Measurements from ENCODE around the gene MYO5A.
"Not testable (repeated sequence)": the region's sequence is repeated elsewhere in the genome, so short reads cannot be mapped to it uniquely, and the experiment has no call there.

Gene MYO5A

GRCh38 chr15:52509500-52510245 is 19.0 kb downstream of the MYO5A start:
- in situ Hi-C loops (cut with MboI; ENCODE audit: low sequenced_read_pairs) = no loop called here

GRCh38 chr15:52506549-52506948 is 22.1 kb downstream of the MYO5A start:
- in situ Hi-C loops (cut with MboI; ENCODE audit: low sequenced_read_pairs) = no loop called here

GRCh38 chr15:52505151-52505550 is 23.5 kb downstream of the MYO5A start:
- in situ Hi-C loops (cut with MboI; ENCODE audit: low sequenced_read_pairs) = no loop called here

DNA sequence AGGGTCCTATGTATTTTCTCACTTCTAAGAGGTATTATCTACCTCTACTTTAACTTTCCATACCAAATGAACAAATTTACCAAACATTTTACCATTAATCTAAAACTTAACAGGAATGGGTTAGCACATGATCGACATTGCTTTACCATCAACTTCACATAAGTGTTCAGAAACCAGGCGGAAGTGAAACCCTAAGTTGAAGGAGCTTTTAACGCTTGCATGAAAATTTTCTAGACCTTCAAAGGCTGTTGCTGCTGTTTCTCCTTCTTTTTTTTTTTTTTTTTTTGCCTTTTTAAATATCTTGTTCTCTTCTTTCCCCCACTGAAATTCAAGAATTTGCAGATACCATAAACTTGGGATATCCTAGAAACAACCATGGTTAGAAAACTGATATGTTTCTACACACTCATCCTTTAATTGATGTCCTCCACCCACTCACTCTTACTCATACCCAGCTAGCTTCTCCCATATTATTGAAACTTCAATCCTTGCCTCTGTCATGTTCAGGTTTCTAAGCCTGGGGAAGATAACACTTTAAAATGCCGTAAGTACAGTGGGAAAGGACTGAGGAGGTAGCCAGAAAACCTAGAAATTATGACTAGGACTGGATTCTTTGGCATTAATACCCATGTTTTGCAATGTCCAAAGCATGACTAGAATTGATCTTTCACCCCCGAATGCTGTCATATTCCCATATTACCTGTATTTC is 24.7 kb downstream of the MYO5A start:
- in situ Hi-C loops (cut with MboI; ENCODE audit: low sequenced_read_pairs) = no loop called here

DNA sequence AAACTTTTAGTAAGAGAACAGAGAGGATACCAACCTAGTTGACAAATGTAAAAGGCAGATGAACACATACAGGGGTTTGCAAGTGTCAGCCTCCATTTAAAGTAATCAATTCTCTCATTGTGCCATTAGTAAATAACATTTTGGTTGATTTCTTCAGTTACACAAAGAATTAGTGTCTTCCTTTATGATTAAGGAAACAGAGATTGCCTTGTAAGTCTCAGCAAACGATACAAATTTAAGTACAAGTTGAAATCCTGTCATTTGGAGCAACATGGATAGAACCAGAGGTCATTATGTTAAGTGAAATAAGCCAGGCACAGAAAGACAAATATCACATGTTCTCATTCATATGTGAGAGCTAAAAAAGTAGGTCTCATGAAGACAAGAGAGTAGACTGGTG is 26.1 kb downstream of the MYO5A start:
- in situ Hi-C loops (cut with MboI; ENCODE audit: low sequenced_read_pairs) = no loop called here

- in situ Hi-C loops (cut with MboI; ENCODE audit: low sequenced_read_pairs) = no loop called here
Measured at GRCh38 chr15:52499506-52499905, 29.2 kb downstream of the MYO5A start.

- in situ Hi-C loops (cut with MboI; ENCODE audit: low sequenced_read_pairs) = no loop called here
Measured at GRCh38 chr15:52498706-52499105, 30.0 kb downstream of the MYO5A start.

GRCh38 chr15:52496776-52497470 is 31.8 kb downstream of the MYO5A start:
- in situ Hi-C loops (cut with MboI; ENCODE audit: low sequenced_read_pairs) = no loop called here

- in situ Hi-C loops (cut with MboI; ENCODE audit: low sequenced_read_pairs) = no loop called here
Measured at GRCh38 chr15:52496175-52496574, 32.5 kb downstream of the MYO5A start.

DNA sequence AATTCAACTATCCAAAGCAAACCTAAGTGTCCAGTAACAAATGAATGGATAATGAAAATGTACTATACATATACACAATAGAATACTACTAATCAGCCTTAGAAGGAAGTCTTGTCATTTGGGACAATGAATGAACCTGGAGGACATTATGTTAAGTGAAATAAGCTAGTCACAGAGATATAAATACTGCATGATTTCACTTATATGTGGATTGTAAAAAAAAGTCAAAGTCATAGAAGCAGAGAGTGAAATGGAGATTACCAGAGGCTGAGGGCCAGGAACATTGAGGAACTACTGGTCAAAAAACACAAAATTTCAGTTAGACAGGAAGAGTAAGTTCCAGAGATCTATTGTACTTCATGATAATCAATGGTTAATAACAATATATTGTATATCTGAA is 33.6 kb downstream of the MYO5A start:
- in situ Hi-C loops (cut with MboI; ENCODE audit: low sequenced_read_pairs) = no loop called here

GRCh38 chr15:52493968-52494367 is 34.7 kb downstream of the MYO5A start:
- in situ Hi-C loops (cut with MboI; ENCODE audit: low sequenced_read_pairs) = no loop called here

GRCh38 chr15:52492132-52492531 is 36.5 kb downstream of the MYO5A start:
- in situ Hi-C loops (cut with MboI; ENCODE audit: low sequenced_read_pairs) = no loop called here

DNA sequence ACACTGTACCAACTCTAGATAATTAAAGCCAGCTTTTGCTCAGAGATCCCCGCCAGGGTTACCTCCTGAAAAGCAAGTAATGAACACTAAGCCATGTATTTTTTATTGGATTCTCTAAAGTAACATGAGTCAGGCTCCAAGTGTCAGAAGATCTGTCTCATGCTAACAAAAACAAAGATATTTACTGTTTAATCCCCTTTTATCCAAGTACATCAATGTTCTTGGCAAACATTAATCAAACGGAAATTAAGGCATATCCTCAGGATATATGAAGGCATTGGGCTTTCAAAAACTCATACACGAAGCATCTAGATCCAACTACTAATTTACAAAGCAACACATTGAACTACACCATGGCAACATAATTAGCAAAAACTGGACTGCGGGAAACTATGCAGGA is 37.2 kb downstream of the MYO5A start:
- in situ Hi-C loops (cut with MboI; ENCODE audit: low sequenced_read_pairs) = no loop called here

DNA sequence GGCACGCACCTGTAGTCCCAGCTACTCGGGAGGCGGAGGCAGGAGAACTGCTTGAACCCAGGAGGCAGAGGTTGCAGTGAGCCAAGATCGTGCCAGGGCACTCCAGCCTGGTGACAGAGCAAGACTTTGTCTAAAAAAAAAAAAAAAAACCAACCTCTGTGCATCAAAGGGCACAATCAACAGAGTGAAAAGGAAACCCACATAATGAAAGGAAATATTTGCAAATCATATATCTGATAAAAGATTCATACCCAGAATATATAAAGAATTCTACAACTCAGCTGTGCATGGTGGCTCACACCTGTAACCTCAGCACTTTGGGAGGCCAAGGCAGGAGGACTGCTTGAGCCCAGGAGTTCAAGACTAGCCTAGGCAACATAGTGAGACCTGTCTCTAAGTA is 39.2 kb downstream of the MYO5A start:
- in situ Hi-C loops (cut with MboI; ENCODE audit: low sequenced_read_pairs) = not testable (repeated sequence)

- in situ Hi-C loops (cut with MboI; ENCODE audit: low sequenced_read_pairs) = no loop called here
Measured at GRCh38 chr15:52488830-52489229, 39.9 kb downstream of the MYO5A start.

DNA sequence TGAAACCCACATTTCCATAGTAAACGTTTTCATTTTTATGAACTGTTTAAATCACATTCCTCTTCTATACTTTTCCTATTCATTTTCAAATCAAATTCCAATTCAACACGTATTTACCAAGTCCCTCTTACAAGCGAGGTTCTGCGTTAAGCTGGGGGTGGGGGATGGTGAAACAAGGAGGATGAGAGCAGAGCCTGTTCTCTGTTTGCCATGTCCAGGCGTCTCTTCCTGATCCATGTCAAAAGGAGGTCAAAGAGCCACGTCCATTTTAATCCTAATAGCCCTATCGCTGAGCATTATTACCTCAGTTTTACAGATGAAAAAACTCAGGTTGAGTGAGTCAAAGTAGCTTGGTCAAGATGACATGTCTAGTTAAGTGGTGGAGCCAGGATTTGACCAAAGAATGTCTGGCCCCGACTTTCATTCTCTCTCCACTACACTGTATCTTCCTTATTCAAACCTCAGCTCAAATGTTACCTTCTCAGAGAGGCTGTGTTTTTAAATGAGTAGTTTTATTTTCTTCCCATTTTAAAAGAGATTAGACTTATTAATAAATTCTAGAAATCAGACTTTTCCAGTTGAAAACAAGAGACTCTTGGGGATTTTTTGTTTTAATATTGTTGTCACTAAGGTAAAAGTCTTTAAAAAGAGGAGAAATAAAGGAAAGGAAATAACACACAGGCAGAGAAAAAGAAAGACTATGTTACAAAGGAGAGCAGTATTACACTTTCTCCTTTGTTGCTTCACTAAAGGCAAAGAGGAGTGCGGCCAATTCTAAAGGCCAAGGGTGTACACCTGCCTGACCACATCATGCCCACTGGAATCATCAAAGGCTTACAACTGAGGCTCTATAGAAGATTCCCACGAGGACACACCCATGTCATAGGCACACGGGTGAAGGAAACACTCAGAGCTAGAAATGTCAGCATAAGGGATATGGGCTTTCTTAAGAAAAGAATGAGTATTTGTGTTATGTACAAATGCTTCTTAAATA is 42.4 kb downstream of the MYO5A start:
- in situ Hi-C loops (cut with MboI; ENCODE audit: low sequenced_read_pairs) = no loop called here

DNA sequence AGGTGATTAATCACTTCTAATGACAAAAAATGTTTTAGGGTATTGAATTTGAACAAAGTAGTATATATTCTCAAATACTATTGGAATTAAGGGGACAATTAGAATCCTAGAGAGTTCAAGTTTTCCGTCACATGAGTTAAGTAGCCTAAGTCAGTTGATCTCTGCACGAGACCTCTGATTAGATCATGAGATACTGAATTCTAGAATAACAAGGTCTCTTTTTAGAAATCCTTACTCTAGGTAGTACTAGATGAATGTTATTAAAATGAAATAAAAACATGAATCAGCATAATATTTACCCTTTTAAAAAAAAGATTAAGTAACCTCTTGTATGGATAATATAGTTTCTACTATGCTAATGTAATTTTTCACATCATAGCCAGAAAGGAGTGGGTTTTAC is 43.4 kb downstream of the MYO5A start:
- in situ Hi-C loops (cut with MboI; ENCODE audit: low sequenced_read_pairs) = no loop called here

DNA sequence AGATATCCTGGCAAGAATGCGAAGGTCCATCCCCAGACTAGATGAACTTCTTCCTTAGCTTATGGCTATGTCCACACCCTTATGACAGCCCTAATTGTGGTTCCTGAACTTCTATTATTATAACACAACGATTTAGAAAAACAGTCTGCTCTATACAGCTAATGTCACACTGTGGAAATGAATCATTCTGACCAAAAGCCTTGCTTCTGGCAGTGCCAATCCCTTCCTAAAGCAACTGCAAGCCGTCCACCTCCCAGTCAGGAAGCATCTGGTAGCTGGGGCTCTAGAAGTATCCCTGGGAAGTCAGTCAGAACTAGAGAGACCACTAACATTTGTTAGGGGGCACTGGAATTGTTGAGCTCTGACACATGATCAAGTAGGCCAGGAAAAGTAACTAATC is 45.0 kb downstream of the MYO5A start:
- in situ Hi-C loops (cut with MboI; ENCODE audit: low sequenced_read_pairs) = no loop called here

GRCh38 chr15:52481915-52482314 is 46.8 kb downstream of the MYO5A start:
- in situ Hi-C loops (cut with MboI; ENCODE audit: low sequenced_read_pairs) = no loop called here

- in situ Hi-C loops (cut with MboI; ENCODE audit: low sequenced_read_pairs) = no loop called here
Measured at GRCh38 chr15:52480990-52481389, 47.7 kb downstream of the MYO5A start.

- in situ Hi-C loops (cut with MboI; ENCODE audit: low sequenced_read_pairs) = no loop called here
Measured at GRCh38 chr15:52466716-52467115, 62.0 kb downstream of the MYO5A start.
